Measurements from ENCODE around the gene ANKRD16. TPM values are rescaled to one million over a fixed set of nuclear protein-coding genes. Genes with fewer than 3 reads are reported as not detected.
"Not testable (repeated sequence)": the region's sequence is repeated elsewhere in the genome, so short reads cannot be mapped to it uniquely, and the experiment has no call there.

The ANKRD16 gene
- total RNA-seq, 1 donor from 2014 or later, result 5.9 TPM

DNA sequence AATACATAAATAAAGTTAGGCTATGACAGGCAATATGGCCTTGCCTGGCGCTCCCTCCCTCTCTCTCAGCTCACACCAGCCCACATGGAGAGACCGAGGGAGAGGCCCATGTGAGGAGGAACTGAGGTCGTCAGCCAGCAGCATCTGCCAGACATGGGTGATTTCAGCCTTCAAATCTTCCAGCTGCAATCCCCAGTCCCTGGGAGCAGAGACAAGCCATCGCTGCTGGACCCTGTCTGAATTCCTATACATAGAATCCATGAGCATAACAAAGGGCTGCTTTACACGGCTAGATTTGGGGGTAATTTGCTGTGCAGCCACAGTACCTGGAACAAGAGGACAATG lies 35.6 kb downstream of the ANKRD16 start:
- no peaks in the 10 kb centered on the region for H3K36me3 Mint-ChIP-seq
- H2AFZ ChIP-seq (replicated peaks), result no peak overlapping the region
- no peaks in the 10 kb centered on the region for H3K27me3 ChIP-seq
- H3K36me3 ChIP-seq, result no peaks in the 10 kb centered on the region
- TF ChIP-seq EZH2phosphoT487 (IDR thresholded peaks at IDR 0.05) (no peak), CTCF (IDR thresholded peaks at IDR 0.05) (no peak), EZH2 (IDR thresholded peaks at IDR 0.05) (no peak)
- H3K9me3 Mint-ChIP-seq, result no peaks in the 10 kb centered on the region
- H4K20me1 ChIP-seq (ENCODE audit: low read depth), result no peaks in the 10 kb centered on the region
- H3K27ac ChIP-seq, result no peak overlapping the region
- H3K79me2 ChIP-seq (ENCODE audit: low read depth), result no peaks in the 10 kb centered on the region
- H3K4me2 ChIP-seq, result no peak overlapping the region
- H3K27ac Mint-ChIP-seq, result peak overlapping the region; percentile 30
- H3K4me1 Mint-ChIP-seq, result peaks cover 8% of the 10 kb centered on the region
- H3K9me3 ChIP-seq (ENCODE audit: low read depth), result no peaks in the 10 kb centered on the region
- H3K4me3 Mint-ChIP-seq, result no peak overlapping the region
- peaks cover 7% of the 10 kb centered on the region for H3F3A ChIP-seq (ENCODE audit: low read depth)
- peaks cover 2% of the 10 kb centered on the region for H3K27me3 Mint-ChIP-seq (ENCODE audit: insufficient read depth, low read depth)
- no peak for DNase-seq (ENCODE audit: low spot score)
- no peaks in the 10 kb centered on the region for H3K4me1 ChIP-seq
- no peak overlapping the region for H3K4me3 ChIP-seq
- H3K9ac ChIP-seq, result no peak overlapping the region

GRCh38 chr10:5846667-5847066 lies 43.0 kb downstream of the ANKRD16 start:
- not testable (repeated sequence) for H3K36me3 ChIP-seq; H3F3A ChIP-seq (ENCODE audit: low read depth); H3K9me3 Mint-ChIP-seq; H3K27me3 ChIP-seq; H3K36me3 Mint-ChIP-seq; H3K9me3 ChIP-seq (ENCODE audit: low read depth); H3K9ac ChIP-seq; H3K4me1 ChIP-seq; H3K4me3 ChIP-seq; H3K27me3 Mint-ChIP-seq (ENCODE audit: insufficient read depth, low read depth); DNase-seq (ENCODE audit: low spot score); H2AFZ ChIP-seq (replicated peaks); H4K20me1 ChIP-seq (ENCODE audit: low read depth); H3K4me3 Mint-ChIP-seq; H3K27ac ChIP-seq; H3K4me2 ChIP-seq; H3K79me2 ChIP-seq (ENCODE audit: low read depth); H3K4me1 Mint-ChIP-seq; H3K27ac Mint-ChIP-seq

- H3K27me3 Mint-ChIP-seq (ENCODE audit: insufficient read depth, low read depth), result peaks cover 4% of the 10 kb centered on the region
- H3K4me2 ChIP-seq, result no peak overlapping the region
- no peak overlapping the region for H3K27ac ChIP-seq
- no peaks in the 10 kb centered on the region for H3F3A ChIP-seq (ENCODE audit: low read depth)
- H3K4me1 ChIP-seq, result peaks cover 12% of the 10 kb centered on the region
- H3K4me3 Mint-ChIP-seq, result no peak overlapping the region
- no peak overlapping the region for H2AFZ ChIP-seq (replicated peaks)
- no peaks in the 10 kb centered on the region for H3K79me2 ChIP-seq (ENCODE audit: low read depth)
- no peak overlapping the region for H3K4me3 ChIP-seq
- peaks cover 12% of the 10 kb centered on the region for H3K4me1 Mint-ChIP-seq
- no peak for TF ChIP-seq CTCF (IDR thresholded peaks at IDR 0.05)
- no peak for TF ChIP-seq EZH2 (IDR thresholded peaks at IDR 0.05)
- no peak for TF ChIP-seq EZH2phosphoT487 (IDR thresholded peaks at IDR 0.05)
- H3K9ac ChIP-seq, result no peak overlapping the region
- no peaks in the 10 kb centered on the region for H3K36me3 ChIP-seq
- H3K27me3 ChIP-seq, result no peaks in the 10 kb centered on the region
- no peaks in the 10 kb centered on the region for H3K9me3 Mint-ChIP-seq
- no peaks in the 10 kb centered on the region for H4K20me1 ChIP-seq (ENCODE audit: low read depth)
- H3K36me3 Mint-ChIP-seq, result no peaks in the 10 kb centered on the region
- H3K9me3 ChIP-seq (ENCODE audit: low read depth), result no peaks in the 10 kb centered on the region
- DNase-seq (ENCODE audit: low spot score), result no peak
- peak overlapping the region; percentile 55 for H3K27ac Mint-ChIP-seq
Observed at GRCh38 chr10:5844345-5845055, 45.2 kb downstream of the ANKRD16 start.

DNA sequence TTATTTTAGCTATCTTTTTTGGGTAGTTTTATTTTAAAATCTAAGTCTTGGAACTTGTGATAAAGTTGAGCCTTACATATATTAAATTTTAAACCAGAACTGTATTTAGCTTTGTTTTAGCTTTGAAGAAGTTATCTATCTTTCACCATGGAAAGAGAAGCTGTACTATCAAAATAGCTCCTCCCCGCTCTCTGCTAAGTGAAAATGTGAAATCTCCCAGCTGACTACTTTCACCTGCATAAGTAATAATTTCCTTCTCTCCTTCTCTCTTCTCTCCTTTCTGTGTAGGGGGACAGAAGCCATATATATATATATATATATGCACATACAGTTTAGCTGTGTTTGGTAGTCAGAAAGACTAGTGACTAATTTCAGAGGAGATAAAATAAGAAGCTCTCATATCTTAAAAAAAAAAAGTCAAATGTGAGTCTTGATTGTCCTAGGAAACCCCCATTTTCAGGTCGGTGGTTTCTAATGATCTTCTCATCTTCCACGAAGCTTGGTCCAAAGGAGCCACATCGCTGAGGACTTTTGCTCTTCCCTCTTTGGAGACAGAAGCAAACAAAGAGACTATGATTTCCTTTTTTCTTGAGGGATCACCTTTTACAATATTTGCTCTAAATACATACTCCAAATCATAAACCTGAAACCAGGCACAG lies 45.9 kb downstream of the ANKRD16 start:
- no peak for DNase-seq (ENCODE audit: low spot score)
- Histone ChIP-seq H3K4me2 (no peak overlapping the region), H4K20me1 (ENCODE audit: low read depth) (no peaks in the 10 kb centered on the region), H3K4me3 (no peak overlapping the region), H3K4me1 (peaks cover 12% of the 10 kb centered on the region), H3F3A (ENCODE audit: low read depth) (no peaks in the 10 kb centered on the region), H3K27me3 (no peaks in the 10 kb centered on the region), H3K36me3 (no peaks in the 10 kb centered on the region), H3K9ac (no peak overlapping the region), H3K79me2 (ENCODE audit: low read depth) (no peaks in the 10 kb centered on the region), H3K27ac (no peak overlapping the region), H2AFZ (replicated peaks) (no peak overlapping the region), H3K9me3 (ENCODE audit: low read depth) (no peaks in the 10 kb centered on the region)
- Mint-ChIP-seq H3K4me1 (peaks cover 13% of the 10 kb centered on the region), H3K36me3 (no peaks in the 10 kb centered on the region), H3K9me3 (no peaks in the 10 kb centered on the region), H3K27me3 (ENCODE audit: insufficient read depth, low read depth) (peaks cover 4% of the 10 kb centered on the region), H3K4me3 (no peak overlapping the region), H3K27ac (no peak overlapping the region)
- no peak for TF ChIP-seq EZH2phosphoT487 (IDR thresholded peaks at IDR 0.05)
- TF ChIP-seq EZH2 (IDR thresholded peaks at IDR 0.05), result no peak
- no peak for TF ChIP-seq CTCF (IDR thresholded peaks at IDR 0.05)
